C4-2B (cell line): ENCODE measurements around the gene TRAF3.

Experiments used
- ZFX ChIP-seq: fragments of 450-650 bp; IDR thresholded peaks from 2 replicates; pipeline ENCODE4 v1.6.1; 2017
- TF ChIP-seq, protein P1 (sequence below): fragments of 450-650 bp; conservative IDR thresholded peaks from 2 replicates; pipeline ENCODE4 v1.5.1; 2017; ENCODE audit warnings: mild to moderate bottlenecking

DNA sequence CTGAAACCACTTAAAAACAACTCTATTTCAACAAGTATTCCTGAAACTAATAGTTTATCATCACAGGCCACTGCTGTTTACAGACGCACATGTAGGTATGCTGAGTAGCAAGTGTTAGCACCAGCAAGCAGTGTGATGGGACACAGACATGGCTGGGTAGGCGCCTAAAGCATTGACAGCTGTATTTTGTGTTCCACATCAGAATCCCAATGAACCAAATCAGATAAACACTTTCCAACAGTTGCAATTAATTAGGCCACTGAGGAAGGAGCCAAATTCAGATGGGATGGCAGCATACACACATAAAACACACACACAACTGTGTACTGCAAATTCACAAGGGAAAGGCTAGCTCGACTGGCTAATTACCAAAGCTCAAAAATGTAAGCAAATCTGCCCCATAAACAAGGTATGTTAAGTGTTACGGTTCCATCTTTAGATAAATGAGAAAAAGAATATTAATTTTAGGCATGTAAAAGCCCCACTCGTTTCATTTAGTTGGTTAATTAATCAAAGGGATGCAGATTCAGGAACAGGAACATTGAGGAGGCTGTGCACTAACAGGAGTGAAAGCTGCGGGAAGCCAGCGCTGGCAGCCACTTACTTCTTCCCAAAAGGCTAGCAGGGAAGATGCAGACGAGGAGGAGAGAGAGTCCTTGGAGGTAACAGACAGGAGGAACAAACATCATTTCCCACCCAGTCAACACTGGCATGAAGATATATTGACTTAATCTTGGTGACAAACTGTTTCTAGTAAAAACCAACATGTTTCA, 178.6 kb downstream of the TRAF3 start:
- TF ChIP-seq, protein P1, sequence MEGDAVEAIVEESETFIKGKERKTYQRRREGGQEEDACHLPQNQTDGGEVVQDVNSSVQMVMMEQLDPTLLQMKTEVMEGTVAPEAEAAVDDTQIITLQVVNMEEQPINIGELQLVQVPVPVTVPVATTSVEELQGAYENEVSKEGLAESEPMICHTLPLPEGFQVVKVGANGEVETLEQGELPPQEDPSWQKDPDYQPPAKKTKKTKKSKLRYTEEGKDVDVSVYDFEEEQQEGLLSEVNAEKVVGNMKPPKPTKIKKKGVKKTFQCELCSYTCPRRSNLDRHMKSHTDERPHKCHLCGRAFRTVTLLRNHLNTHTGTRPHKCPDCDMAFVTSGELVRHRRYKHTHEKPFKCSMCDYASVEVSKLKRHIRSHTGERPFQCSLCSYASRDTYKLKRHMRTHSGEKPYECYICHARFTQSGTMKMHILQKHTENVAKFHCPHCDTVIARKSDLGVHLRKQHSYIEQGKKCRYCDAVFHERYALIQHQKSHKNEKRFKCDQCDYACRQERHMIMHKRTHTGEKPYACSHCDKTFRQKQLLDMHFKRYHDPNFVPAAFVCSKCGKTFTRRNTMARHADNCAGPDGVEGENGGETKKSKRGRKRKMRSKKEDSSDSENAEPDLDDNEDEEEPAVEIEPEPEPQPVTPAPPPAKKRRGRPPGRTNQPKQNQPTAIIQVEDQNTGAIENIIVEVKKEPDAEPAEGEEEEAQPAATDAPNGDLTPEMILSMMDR, result no peak
- no peak for TF ChIP-seq ZFX
